HepG2 (cell line): ENCODE measurements around the gene POLR2M. TPM values are rescaled to one million over a fixed set of nuclear protein-coding genes. Genes with fewer than 3 reads are reported as not detected.

ENCODE experiments used
- ATAC-seq: fragments of 200-7000 bp; cut with Tn5 transposase; 3 replicates; pipeline ENCODE4 v1.9.1; 2020; ENCODE audit warnings: mild to moderate bottlenecking, moderate library complexity
- BruUV-seq: library from RNA; stranded (reverse); fragments of 400-500 nt; replicated peaks from 2 replicates; lab custom pipeline; 2021; lab: Mats Ljungman, UMichigan
- CTCF ChIA-PET: fragments of 300-600 bp; formaldehyde crosslinking; extraction: SDS; loops from one replicate; lab custom pipeline; 2021; ENCODE audit warnings: low total read pairs, inconsistent platforms, low intra/inter-chr PET ratio; lab: Yijun Ruan, JAX
- POLR2A ChIA-PET: fragments of 350-600 bp; sonication (Branson Sonifier 250); formaldehyde crosslinking; loops from one replicate; lab custom pipeline; 2020; ENCODE audit warnings: antibody characterized with exemption, inconsistent platforms; lab: Yijun Ruan, JAX
- DNase-seq: peaks from one replicate; pipeline ENCODE4 v3.0.0-alpha.2; 2015; ENCODE audit warnings: low spot score
- FAIRE-seq: peaks from 3 replicates; lab custom pipeline; 2011; peaks lifted over from hg19 to GRCh38; lab: Jason Lieb, UNC
- H2AFZ ChIP-seq: one replicate; pipeline ENCODE4 v1.6.1; 2011; ENCODE audit warnings: low read length, inconsistent platforms
- H3K27ac ChIP-seq: fragments of 300-600 bp; 3 replicates; pipeline ENCODE4 v1.8.0; 2011; ENCODE audit warnings: mixed run types, mild to moderate bottlenecking, mixed read lengths, low read length, inconsistent platforms; ENCODE audit not compliant: insufficient read depth; ENCODE audit errors: extremely low read length
- H3K27me3 ChIP-seq, 2 experiments: fragments of 200-600 bp in 1 of 2; 2 replicates in 1 of 2; 3 replicates in 1 of 2; pipeline versions ENCODE4 v1.6.0 to v1.8.0; 2011; ENCODE audit warnings: low read length in 2 of 2, mild to moderate bottlenecking in 2 of 2, moderate library complexity in 2 of 2, inconsistent platforms in 1 of 2; ENCODE audit not compliant: insufficient read depth in 2 of 2, control insufficient read depth in 1 of 2
- H3K36me3 ChIP-seq, 2 experiments: fragments of 200-600 bp in 1 of 2; replicated peaks in 1 of 2; 2 replicates in 1 of 2; 3 replicates in 1 of 2; pipeline versions ENCODE4 v1.5.1 to v1.8.0; 2011; ENCODE audit warnings: low read length in 2 of 2, inconsistent platforms in 1 of 2; ENCODE audit not compliant: insufficient read depth in 2 of 2, control insufficient read depth in 1 of 2
- H3K4me1 ChIP-seq: 2 replicates; pipeline ENCODE4 v1.5.1; 2012; ENCODE audit warnings: low read length, inconsistent platforms; ENCODE audit not compliant: insufficient read depth
- H3K4me2 ChIP-seq: 2 replicates; pipeline ENCODE4 v1.6.0; 2011; ENCODE audit warnings: low read depth, low read length, inconsistent platforms
- H3K4me3 ChIP-seq, 3 experiments: fragments of 200-600 bp in 1 of 3; sonication (generic), shearing (Covaris generic) in 1 of 3; replicated peaks in 1 of 3; 2 replicates each; pipeline ENCODE4 v1.5.1; 2011 to 2016; ENCODE audit warnings: low read length in 3 of 3, inconsistent platforms in 2 of 3, low read depth in 2 of 3, mild to moderate bottlenecking in 2 of 3, control low read depth in 1 of 3, mixed read lengths in 1 of 3; ENCODE audit not compliant: insufficient read depth in 1 of 3
- H3K79me2 ChIP-seq: one replicate; pipeline ENCODE4 v1.6.1; 2011; ENCODE audit warnings: low read length, inconsistent platforms; ENCODE audit not compliant: insufficient read depth
- H3K9ac ChIP-seq: 2 replicates; pipeline ENCODE4 v1.6.0; 2011; ENCODE audit warnings: mild to moderate bottlenecking, low read depth, low read length, inconsistent platforms; ENCODE audit not compliant: insufficient read depth
- H3K9me3 ChIP-seq: 2 replicates; pipeline ENCODE4 v1.5.1; 2012; ENCODE audit warnings: mild to moderate bottlenecking, low read length
- H4K20me1 ChIP-seq: 2 replicates; pipeline ENCODE4 v1.6.0; 2011; ENCODE audit warnings: inconsistent platforms, mild to moderate bottlenecking, low read length, moderate library complexity; ENCODE audit not compliant: insufficient read depth
- ATF7 ChIP-seq, 2 experiments: fragments of 450-650 bp in 1 of 2; sonication (generic) in 1 of 2; formaldehyde crosslinking in 1 of 2; IDR thresholded peaks; 2 replicates each; pipeline versions ENCODE4 v1.4.0 to v1.6.1; 2016 to 2020; ENCODE audit warnings: antibody characterized with exemption in 1 of 2, mild to moderate bottlenecking in 1 of 2, missing genetic modification reagents in 1 of 2
- BHLHE40 ChIP-seq: IDR thresholded peaks from 2 replicates; pipeline ENCODE4 v1.6.1; 2011; ENCODE audit warnings: low read length, improper control_type of control experiment
- CREBL2 ChIP-seq: sonication (generic); formaldehyde crosslinking; IDR thresholded peaks from 2 replicates; pipeline ENCODE4 v1.8.1; 2023; ENCODE audit warnings: missing genetic modification reagents, mild to moderate bottlenecking, borderline replicate concordance
- PLSCR1 ChIP-seq: sonication (generic); formaldehyde crosslinking; IDR thresholded peaks from 2 replicates; pipeline ENCODE4 v1.5.0; 2020; ENCODE audit warnings: missing genetic modification reagents, mild to moderate bottlenecking, borderline replicate concordance
- SAFB2 ChIP-seq: sonication (generic); formaldehyde crosslinking; IDR thresholded peaks from 2 replicates; pipeline ENCODE4 v1.5.1; 2020; ENCODE audit warnings: missing genetic modification reagents, low read depth, mild to moderate bottlenecking, borderline replicate concordance
- SMAD3 ChIP-seq: sonication (generic); formaldehyde crosslinking; IDR thresholded peaks from 2 replicates; pipeline ENCODE4 v1.4.0; 2020; ENCODE audit warnings: missing genetic modification reagents
- SUZ12 ChIP-seq: fragments of 150-350 bp; IDR thresholded peaks from 2 replicates; pipeline ENCODE4 v1.6.1; 2014; ENCODE audit warnings: low read depth, low read length
- THYN1 ChIP-seq: sonication (generic); formaldehyde crosslinking; IDR thresholded peaks from 2 replicates; pipeline ENCODE4 v1.8.1; 2023; ENCODE audit warnings: low read depth, mild to moderate bottlenecking, moderate library complexity, missing genetic modification reagents, borderline replicate concordance
- ZFP36L2 ChIP-seq: sonication (generic); formaldehyde crosslinking; IDR thresholded peaks from 2 replicates; pipeline ENCODE4 v1.4.0; 2020; ENCODE audit warnings: missing genetic modification reagents
- ZKSCAN5 ChIP-seq: sonication (generic); formaldehyde crosslinking; IDR thresholded peaks from 2 replicates; pipeline ENCODE4 v1.5.1; 2020; ENCODE audit warnings: mild to moderate bottlenecking, missing genetic modification reagents
- ZNF263 ChIP-seq: sonication (generic); formaldehyde crosslinking; IDR thresholded peaks from 2 replicates; pipeline ENCODE4 v1.4.0; 2020; ENCODE audit warnings: missing genetic modification reagents
- ZNF3 ChIP-seq: IDR thresholded peaks from 2 replicates; pipeline ENCODE4 v1.7.0; 2017; ENCODE audit warnings: inconsistent platforms
- ZNF441 ChIP-seq: sonication (generic); formaldehyde crosslinking; IDR thresholded peaks from 2 replicates; pipeline ENCODE4 v1.7.0; 2021; ENCODE audit warnings: missing genetic modification reagents, borderline replicate concordance
- ZNF614 ChIP-seq: IDR thresholded peaks from 2 replicates; pipeline ENCODE4 v1.6.1; 2018; ENCODE audit warnings: missing biosample characterization, missing genetic modification reagents, inconsistent platforms, borderline replicate concordance
- ZNF883 ChIP-seq: sonication (generic); formaldehyde crosslinking; IDR thresholded peaks from 2 replicates; pipeline ENCODE4 v1.5.1; 2020; ENCODE audit warnings: mild to moderate bottlenecking, missing genetic modification reagents; ENCODE audit errors: not compliant biosample characterization
- WGBS: methylation state at CpG from one replicate; pipeline ENCODE4 v1.1.6; 2017; ENCODE audit warnings: low lambda C conversion rate; 5-methylcytosine and 5-hydroxymethylcytosine counted together
- in situ Hi-C: cut with HindIII; loops from 2 replicates; pipeline ENCODE4 v1.10.0; 2017; ENCODE audit warnings: low pct_unique_long_range_greater_than_20kb; ENCODE audit not compliant: extremely low pct_ligation_motif_present
- intact Hi-C: fragments of 100-400 bp; cut with micrococcal nuclease; formaldehyde crosslinking; loops from one replicate; pipeline ENCODE4 v1.10.0; 2022; ENCODE audit not compliant: unreplicated experiment
- polyA plus RNA-seq, 8 experiments: library from polyadenylated mRNA; depleted of rRNA in 3 of 8; stranded (reverse) in 7 of 8; unstranded in 1 of 8; fragments of >200 nt; fragmentation: Illumina TruSeq in 4 of 8; extraction: Trizol in 4 of 8; gene quantifications; 2 replicates each; pipeline versions ENCODE4 v1.2.1 to v1.2.3, GENCODE V29; 2011 to 2016; ENCODE audit warnings: low read depth in 4 of 8, missing spikeins in 1 of 8, mixed read lengths in 1 of 8; ENCODE audit not compliant: insufficient read depth in 1 of 8
- total RNA-seq, 5 experiments: library from RNA; depleted of rRNA; stranded (reverse); fragments of >200 nt; fragmentation: Illumina TruSeq; extraction: Trizol; gene quantifications; 2 replicates each; pipeline ENCODE4 v1.2.3, GENCODE V29; 2016; ENCODE audit warnings: low read depth in 1 of 5
- TF ChIP-seq, protein P1 (sequence below): sonication (generic); formaldehyde crosslinking; IDR thresholded peaks from 2 replicates; pipeline ENCODE4 v1.4.0; 2020; ENCODE audit warnings: mild to moderate bottlenecking, missing genetic modification reagents

POLR2M gene
- total and polyA plus RNA-seq, 2 of the 13 experiments (the other 11 are each of a cell fraction or from before 2014, with no cell fraction given): 25.9 to 48.5 TPM

DNA sequence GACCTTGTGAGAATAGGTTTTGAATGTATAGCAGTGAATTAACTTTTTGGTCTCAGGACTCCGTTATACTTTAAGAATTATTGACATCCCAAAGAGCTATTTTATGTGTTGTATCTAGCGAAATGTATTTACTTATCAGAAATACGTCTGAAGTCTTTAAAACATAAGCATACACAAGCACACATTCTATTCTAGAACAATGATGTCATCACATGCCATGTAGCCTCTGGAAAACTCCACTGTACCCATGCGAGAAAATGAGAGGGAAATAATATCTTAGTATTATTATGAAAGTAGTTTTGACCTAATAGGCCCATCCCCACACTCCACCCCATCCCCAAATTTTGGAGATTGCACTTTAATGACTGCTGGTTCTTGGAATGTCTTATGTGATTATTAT, 1.5 kb downstream of the POLR2M start:
- Histone ChIP-seq H3K4me1 (peaks cover 17% of the 10 kb centered on the region), H3K9ac (peak overlapping the region; percentile 88; the same call in 1 of the 2 replicates), H3K27ac (no peak overlapping the region), H3K4me2 (peak overlapping the region; percentile 82), H3K4me3 (peak overlapping the region; percentile 80 to 95 (median 86); a peak in 4 of 6 replicates), H4K20me1 (no peaks in the 10 kb centered on the region), H3K27me3 (peaks cover 0 to 12% of the 10 kb centered on the region in 2 experiments; a peak in 2 of 5 replicates), H3K36me3 (peaks cover 6 to 39% of the 10 kb centered on the region in 2 experiments), H2AFZ (no peak overlapping the region), H3K79me2 (peaks cover 17% of the 10 kb centered on the region), H3K9me3 (peaks cover 5% of the 10 kb centered on the region; the same call in 1 of the 2 replicates)
- CTCF ChIA-PET: no interaction called here
- no peak for DNase-seq
- no peak for FAIRE-seq
- WGBS: 93% methylated on average over 4 of the region's 4 CpGs
- TF ChIP-seq ZNF3 (no peak), ATF7 (IDR thresholded peaks at IDR 0.05) (peak; percentile 85), ATF7 (CRISPR knock-in tag; IDR thresholded peaks at IDR 0.05) (no peak), SMAD3 (CRISPR knock-in tag) (no peak)
- TF ChIP-seq, protein P1, sequence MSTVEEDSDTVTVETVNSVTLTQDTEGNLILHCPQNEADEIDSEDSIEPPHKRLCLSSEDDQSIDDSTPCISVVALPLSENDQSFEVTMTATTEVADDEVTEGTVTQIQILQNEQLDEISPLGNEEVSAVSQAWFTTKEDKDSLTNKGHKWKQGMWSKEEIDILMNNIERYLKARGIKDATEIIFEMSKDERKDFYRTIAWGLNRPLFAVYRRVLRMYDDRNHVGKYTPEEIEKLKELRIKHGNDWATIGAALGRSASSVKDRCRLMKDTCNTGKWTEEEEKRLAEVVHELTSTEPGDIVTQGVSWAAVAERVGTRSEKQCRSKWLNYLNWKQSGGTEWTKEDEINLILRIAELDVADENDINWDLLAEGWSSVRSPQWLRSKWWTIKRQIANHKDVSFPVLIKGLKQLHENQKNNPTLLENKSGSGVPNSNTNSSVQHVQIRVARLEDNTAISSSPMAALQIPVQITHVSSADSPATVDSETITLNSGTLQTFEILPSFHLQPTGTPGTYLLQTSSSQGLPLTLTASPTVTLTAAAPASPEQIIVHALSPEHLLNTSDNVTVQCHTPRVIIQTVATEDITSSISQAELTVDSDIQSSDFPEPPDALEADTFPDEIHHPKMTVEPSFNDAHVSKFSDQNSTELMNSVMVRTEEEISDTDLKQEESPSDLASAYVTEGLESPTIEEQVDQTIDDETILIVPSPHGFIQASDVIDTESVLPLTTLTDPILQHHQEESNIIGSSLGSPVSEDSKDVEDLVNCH (CRISPR knock-in tag): no peak
- no TSS peak for BruUV-seq
- POLR2A ChIA-PET: interaction anchor here (1.2 kb wide), 1 partner anchor 13 kb away, joined by 3 read pairs; no protein-coding TSS in a partner anchor
- intact Hi-C loops (no loop called here), in situ Hi-C loops (no loop called here)
- no peak for ATAC-seq

DNA sequence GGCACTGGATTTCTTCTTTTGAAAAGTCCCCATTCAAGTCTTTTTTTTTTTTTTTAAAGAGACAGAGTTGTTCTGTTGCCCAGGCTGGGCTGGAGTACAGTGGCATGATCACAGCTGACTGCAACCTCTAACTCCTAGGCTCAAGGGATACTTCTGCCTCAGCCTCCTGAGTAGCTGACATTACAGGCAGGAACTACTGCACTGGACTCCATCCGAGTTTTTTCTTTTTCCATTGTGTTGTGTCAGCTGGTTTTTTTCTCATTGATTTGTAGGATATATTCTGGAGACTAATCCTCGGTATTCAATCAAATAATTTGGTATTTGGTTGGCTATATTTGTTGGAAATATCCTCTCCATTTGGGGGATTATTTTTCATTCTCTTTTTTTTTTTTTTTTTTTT, 11.8 kb downstream of the POLR2M start:
- ATAC-seq (no peak), FAIRE-seq (no peak), DNase-seq (no peak)
- H3K4me2 ChIP-seq: no peak overlapping the region
- H3K27ac ChIP-seq: no peak overlapping the region
- BruUV-seq: no TSS peak
- POLR2A ChIA-PET: no interaction called here
- H3K36me3 ChIP-seq: peaks cover 2 to 12% of the 10 kb centered on the region in 2 experiments; a peak in 2 of 5 replicates
- H2AFZ ChIP-seq: no peak overlapping the region
- intact Hi-C loops (no loop called here), in situ Hi-C loops (no loop called here)
- H3K4me1 ChIP-seq: 0 out of 2 replicates have a peak, but pooled peaks cover 6% of the 10 kb centered on the region
- no peaks in the 10 kb centered on the region for H3K9me3 ChIP-seq
- no peaks in the 10 kb centered on the region for H4K20me1 ChIP-seq
- 93% methylated on average over 2 of the region's 2 CpGs for WGBS
- H3K27me3 ChIP-seq: no peaks in the 10 kb centered on the region
- H3K79me2 ChIP-seq: no peaks in the 10 kb centered on the region
- H3K9ac ChIP-seq: no peak overlapping the region
- no peak overlapping the region for H3K4me3 ChIP-seq
- CTCF ChIA-PET: no interaction called here
- TF ChIP-seq ZNF883 (CRISPR knock-in tag) (no peak), SAFB2 (CRISPR knock-in tag) (no peak), ZNF263 (CRISPR knock-in tag) (no peak), THYN1 (CRISPR knock-in tag) (no peak), ZKSCAN5 (no peak), CREBL2 (CRISPR knock-in tag) (no peak), ZNF441 (CRISPR knock-in tag) (no peak), BHLHE40 (no peak), PLSCR1 (CRISPR knock-in tag) (no peak), SUZ12 (no peak), ZNF614 (CRISPR knock-in tag) (no peak), ZFP36L2 (no peak)
